GM19099 (cell line): ENCODE data around the gene TTC39C.

Source experiments
- POLR2A ChIP-seq: IDR thresholded peaks from 3 replicates; pipeline ENCODE4 v1.6.1; 2011; ENCODE audit warnings: low read depth; ENCODE audit not compliant: insufficient read length; ENCODE audit errors: extremely low read depth

The TTC39C gene

DNA sequence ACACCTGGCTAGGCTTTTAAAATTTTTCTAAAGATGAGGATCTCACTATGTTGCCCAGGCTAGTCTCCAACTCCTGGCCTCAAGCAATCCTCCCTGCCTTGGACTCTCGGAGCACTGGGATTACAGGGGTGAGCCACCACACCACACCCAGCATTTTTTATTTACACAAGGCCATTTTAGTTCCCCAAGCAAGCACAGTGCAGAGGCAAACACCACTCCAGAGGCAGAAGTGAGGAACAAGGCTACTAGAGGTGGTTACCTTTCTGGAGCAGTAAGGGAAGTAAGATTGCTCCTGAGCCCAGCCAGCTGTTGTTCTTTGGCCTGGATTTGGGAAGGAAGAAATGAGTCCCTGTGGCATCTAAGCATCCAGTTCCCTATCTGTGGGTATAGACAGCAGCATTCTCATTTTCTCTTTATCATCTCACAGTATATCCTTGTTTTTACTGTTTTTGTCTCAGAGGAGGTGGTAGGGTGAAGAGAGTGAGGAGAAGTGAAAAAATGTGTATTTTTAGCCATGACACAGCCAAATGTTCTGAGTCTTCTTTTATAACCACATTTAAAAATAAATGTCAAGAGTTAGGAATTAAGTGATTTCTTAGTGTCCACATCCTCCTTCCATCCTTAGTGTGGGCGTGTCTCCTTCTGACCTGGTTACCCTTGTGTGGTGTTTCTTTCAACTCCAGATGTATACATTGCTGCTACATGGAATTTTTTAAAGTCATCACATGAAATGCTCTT lies 10.5 kb upstream of the TTC39C start:
- no peak for TF ChIP-seq POLR2A

DNA sequence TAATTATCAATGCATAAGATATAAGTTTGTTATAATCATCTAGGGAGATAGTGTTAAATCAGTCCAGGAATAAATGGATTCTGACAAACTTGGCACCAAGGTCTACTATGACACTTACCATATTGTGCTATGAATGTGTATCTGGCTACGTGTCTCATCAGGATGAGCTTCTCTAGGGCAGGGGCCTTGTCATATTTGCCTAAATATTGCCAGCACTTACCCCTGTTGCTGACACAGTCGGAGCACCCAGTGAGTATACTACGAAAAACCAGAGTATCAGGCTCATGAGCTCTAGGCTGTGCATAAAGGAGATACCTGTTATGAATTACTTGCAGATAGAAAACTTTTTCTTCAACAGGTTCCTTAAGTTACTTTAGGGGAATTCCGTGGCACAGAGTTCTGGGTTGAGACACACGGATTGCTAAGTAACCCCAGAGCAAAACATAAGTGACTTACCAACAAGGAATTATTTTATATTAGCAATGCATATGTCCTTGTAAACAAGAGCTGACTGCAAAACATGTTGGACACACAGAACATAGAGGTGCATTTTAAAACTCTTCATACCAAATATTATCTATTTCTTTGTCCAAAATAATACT lies 7.7 kb upstream of the TTC39C start:
- TF ChIP-seq POLR2A = no peak

DNA sequence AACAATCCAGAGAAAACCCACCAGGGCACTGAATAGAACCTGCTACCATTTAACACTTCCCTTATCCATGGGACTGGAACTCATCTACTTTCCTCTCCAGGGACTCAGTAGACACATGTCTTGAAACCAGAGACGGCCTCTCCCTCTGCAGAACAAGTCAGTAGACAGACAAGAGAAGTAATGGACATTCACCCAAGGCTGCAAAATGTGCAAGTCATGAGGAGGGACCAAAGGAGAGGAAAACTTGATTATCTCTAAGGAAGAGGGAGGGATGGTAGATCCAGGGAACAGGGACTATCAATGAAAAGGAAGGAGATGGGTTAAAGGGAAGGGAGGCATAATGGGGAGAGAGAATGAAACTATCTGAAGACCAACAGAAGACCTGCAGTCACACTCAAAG lies 5.3 kb upstream of the TTC39C start:
- no peak for TF ChIP-seq POLR2A

DNA sequence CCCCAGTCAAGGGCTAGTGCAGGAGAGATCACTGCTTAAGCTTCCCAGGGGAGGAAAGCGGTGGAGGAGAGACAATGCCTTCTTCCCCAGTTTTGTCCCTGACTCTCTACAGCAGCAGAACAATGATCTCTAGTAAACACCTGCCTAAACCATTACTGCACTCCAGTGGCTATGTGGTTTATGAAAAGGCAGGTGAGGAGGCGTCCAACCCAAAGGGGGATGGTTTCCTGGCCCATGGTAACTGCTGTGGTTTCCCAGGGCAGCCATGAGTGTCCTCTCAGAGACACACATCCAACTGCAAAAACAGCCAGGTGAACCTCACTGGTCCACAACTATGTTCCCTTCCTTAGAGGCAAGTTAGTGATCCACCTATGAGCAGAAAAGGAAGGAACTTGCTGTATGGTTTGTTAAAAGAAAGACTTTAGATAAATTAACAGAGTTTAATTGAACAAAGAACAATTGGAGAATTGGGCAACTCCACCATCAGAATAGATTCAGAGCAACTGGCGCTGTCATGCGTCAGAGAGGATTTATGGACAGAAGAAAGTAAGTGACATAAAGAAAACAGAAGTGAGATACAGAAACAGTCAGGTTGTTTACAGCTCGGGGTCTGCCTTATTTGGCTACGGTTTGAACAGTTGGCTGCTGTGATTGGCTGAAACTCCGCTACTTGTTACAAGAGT lies 4.8 kb upstream of the TTC39C start:
- TF ChIP-seq POLR2A = no peak

DNA sequence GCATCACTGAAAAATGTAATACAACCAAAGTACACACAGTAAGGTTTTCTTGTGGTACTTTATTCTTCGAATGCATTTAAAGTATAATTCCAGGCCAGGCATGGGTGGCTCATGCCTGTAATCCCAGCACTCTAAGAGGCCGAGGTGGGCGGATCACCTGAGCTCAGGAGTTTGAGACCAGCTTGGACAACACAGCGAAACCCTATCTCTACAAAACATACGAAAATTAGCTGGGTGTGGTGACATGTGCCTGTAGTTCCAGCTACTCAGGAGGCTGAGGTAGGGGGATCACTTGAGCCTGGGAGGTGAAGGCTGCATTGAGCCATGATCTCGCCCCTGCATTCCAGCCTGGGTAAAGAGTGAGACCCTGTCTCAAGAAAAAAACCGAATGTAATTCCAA lies 3.9 kb upstream of the TTC39C start:
- TF ChIP-seq POLR2A = no peak

DNA sequence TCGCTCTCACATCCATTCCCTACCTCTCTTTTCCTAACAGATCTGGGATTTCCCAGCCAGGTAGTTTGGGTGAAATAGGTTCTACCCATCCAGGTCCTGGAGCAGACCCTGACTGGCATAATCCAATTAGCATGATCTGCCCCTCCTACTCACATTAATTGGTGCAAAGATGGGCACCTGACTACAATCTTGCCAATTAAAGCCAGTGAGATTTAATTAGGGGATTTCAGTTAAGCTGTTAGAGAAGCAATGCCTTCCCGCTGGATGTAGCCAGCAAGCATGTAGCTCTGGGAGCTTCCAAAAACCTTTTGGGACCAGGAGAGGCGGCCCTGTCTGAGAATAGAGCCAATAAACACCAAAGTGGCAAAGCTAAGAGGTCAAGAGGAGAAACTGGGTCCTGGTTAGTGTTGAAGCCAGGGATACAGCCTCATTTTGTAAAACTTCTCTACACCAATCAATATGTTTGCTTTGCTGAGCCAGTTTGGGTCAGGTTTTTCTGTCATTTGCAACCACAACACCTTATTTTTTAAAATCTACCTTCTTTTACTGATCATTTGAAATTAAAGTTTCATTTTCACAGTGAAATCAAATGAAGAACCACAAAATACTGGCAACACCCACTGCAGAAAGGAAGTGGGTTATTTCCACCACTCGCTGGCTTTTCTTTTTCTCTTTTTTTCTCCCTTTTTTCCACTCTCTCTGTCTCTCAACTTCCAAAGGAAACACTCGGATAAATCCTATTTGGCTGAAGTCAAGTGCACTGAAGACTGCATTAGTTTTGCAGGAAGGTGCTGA lies 3.2 kb upstream of the TTC39C start:
- TF ChIP-seq POLR2A = no peak

DNA sequence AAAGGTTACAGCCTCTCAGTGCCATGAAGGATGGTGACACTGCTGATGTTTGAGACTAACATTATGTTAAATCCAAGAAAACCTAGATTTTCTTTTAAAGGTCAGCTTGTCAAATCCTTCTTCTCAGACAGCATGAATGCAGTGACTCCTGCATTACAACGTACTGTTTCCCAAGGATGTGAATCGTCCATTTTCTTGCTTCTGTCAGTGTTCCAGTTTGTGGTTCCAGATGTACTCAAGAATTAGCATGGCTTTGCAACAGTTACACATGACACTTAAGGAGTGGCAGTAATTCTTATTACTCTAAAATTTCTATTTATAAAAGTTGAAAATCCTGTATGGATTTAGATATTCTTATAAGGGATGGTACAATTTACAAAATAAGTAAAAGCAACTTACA lies 1.5 kb upstream of the TTC39C start:
- no peak for TF ChIP-seq POLR2A

DNA sequence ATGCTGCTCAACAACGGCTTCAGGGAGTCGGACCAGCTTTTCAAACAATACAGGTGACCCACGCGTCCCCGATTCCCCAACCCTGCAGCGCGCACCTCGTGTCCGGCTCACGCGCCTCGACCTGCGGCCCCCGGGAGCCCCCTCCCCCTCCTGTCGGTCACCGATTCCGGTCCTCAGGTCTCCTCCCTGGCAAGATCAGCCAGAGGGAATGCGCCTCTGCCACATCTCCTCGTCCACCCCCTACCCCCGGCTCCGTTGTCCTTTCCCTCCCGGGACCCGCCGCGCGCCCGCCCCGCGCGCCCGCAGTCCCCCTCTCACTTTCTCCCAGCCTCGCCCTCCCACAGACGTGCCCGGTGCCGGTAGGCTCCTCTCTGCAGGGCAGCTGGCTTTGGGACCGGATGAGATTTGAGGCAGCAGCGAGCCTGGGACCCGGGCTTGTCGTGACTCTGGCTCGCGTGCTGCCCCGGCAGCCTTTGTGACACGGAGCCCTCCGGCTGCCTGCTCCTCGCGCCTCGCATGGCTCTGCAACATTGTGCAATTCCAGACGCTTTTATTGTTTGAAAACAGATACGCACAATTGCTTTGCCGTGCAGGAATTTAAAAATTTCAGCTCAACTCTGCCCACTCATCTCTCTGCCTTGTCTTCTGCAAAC lies 558 bp downstream of the TTC39C start:
- TF ChIP-seq POLR2A = no peak

DNA sequence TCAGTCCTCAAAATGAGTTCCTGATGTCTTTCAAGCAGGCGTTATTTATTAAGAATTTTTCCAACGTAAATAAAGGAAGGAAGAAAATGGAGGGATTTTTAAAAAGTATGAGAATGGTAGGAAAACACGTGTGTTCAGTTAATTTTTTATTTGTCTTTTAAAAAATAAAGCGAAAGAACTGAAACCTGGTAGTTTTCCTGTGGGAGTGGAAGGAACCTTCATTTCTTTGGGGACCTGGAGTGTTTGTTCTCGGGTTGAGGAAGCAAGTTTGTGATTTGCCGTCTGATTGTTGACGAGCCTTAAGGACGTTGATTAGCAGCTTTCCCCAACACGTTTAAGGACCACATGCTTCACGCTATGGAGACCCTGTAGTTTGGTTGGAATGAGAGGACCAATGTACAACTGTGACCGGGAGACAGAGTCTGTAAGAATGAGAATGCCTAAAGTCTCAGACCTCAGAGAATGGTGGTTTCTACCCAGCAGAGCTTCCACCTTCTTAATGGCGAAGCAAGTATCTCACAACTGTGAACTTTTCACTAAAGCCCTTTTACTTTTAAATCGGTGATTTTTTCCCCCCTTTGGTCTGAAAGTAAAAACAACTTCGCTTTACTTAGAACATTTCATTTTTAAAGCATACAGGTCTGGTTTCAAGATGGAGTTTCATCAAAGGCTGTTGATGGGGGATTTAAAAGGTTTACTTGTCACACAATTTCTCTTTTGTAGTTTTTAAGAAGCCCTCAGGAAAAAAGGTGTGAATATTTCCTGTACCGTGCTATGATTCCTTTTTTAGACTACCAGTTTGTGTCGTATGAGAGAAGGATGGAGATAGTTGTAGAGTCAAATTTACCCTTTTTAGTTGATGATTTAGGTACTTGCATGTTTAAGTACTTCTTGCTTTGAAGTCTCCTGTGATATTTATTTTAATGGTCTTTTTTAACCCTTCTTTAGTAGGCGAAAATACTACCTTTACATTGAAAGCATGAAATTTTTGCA lies 1.4 kb downstream of the TTC39C start:
- TF ChIP-seq POLR2A = no peak

DNA sequence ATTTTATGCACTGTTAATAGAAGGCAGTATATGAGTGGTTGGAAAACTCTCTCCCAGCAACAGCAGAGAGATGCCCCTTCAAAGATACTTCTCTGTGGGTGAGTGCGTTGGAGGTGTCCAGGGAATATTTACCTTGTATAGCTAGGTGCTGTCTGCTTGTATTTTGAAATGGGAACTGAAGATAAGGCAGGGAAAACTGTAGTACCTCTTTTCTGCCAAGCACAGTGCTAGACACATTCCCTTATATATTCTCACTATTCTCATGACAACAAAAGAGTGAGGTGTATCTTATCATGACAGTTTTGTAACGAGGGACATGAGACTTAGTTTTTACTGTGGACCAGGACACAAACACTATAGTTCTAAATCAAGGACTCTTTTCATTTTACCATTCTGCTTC lies 2.1 kb downstream of the TTC39C start:
- no peak for TF ChIP-seq POLR2A

DNA sequence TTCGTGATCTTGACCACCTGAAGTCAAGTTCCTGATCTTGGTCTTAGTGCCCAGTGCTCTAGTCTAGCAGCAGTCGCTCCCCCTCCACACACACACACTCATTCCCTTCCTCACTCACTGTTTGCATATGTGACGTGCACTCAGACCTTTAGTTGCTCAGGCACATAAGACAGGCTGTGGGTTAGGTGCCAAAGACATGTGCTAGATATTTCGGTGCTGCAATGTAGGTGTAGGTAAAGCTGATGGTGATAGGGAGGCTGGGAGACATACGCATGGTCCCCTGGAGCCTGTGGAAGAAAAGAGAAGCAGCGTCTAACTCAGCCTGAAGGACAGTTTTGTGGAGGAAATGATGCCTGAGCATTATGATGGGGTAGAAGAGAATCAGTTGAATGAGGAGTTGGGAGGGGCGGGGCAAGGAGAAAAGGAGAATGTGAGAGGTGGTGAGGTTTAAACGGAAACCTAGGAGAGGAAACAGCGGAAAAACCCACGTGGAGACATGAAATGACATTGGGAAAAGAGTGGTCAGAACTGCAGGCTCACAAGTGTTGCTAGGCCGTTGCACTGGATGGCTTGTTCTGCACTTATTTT lies 3.8 kb downstream of the TTC39C start:
- TF ChIP-seq POLR2A = no peak

DNA sequence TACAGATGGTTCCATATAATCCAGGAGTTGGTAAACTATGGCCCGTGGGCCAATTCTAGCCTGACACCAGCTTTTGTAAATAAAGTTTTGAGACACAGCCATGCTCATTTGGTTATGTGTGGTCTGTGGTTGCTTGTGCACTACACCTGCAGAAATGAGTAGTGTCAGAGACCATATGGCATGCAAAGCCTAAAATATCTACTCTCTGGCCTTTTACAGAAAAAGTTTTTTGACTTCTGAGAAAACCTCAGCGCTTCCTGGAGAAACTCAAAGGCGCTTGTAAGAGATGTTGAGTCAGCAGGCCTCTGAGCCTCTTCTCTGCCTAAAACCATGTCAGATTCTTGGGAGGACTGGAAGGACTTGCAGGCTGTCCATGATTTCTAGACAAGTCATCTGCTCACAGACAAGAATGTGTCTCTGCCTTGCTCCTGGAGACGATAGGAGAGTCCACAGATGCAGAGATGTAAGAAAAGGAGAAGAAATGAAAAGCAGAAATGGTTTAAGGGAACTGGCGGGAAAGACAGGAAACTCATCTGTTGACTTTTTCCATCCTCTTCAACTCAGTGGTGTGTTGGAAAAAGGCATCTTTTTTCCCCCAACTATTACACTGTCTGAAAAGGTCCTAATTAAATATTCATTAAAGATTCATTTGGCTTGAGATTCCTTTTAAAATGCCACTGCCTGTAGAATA lies 5.2 kb downstream of the TTC39C start:
- TF ChIP-seq POLR2A = no peak

DNA sequence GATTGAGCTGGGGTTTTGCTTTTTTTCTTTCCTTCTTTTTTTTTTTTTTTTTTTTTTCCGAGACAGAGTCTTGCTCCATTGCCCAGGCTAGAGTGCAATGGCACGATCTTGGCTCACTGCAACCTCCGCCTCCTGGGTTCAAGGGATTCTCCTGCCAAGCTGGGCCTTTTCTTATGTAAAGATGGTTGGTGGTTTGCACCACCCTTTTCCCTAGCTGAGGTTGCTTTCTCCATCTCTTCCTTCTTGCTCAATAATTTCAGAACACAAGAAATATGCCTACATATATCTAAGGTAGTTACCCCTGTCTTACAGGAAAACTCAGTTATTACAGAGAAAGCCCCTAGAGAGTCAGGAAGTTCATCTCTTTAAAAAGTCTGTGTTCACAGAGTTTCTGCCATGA lies 7.0 kb downstream of the TTC39C start:
- no peak for TF ChIP-seq POLR2A
